Measurements from ENCODE around the gene PKM.
A peak's percentile ranks its signal among the peaks of the same experiment; 100 is the strongest.

The PKM gene

DNA sequence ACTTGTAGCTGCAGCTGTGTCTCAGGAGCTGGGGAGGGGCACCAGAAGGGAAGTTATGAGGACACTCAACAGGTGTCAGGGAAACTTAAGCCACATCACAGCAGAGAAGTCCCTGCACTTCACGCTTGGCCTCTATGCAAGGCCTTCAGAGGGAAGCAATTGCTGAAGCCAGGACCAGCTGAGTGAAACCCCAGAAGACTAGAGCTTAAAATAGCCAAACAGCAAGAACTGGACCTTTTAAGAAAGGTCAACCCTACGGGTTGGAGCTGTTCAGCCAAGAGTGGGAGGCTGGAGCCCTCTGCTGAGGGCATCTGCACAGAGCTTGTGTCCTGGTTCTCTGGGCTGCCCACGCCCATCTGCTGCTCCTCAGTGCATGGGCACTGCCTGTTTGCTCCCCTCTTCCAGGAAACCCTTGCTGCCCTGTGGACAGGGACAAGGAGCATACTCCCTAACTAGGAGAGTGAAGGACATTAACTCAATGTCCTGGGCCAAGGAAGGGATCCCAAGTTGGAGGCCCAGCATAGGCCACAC, 29.5 kb downstream of the PKM start:
- Histone ChIP-seq H3K9ac (ENCODE audit: low read depth, low read length) (no peak overlapping the region), H3K9me3 (ENCODE audit: control insufficient read depth, insufficient read depth, low read length) (no peaks in the 10 kb centered on the region), H3K36me3 (ENCODE audit: insufficient read depth, low read length) (peaks cover 38% of the 10 kb centered on the region), H3K4me1 (ENCODE audit: insufficient read depth, low read length) (no peaks in the 10 kb centered on the region)

DNA sequence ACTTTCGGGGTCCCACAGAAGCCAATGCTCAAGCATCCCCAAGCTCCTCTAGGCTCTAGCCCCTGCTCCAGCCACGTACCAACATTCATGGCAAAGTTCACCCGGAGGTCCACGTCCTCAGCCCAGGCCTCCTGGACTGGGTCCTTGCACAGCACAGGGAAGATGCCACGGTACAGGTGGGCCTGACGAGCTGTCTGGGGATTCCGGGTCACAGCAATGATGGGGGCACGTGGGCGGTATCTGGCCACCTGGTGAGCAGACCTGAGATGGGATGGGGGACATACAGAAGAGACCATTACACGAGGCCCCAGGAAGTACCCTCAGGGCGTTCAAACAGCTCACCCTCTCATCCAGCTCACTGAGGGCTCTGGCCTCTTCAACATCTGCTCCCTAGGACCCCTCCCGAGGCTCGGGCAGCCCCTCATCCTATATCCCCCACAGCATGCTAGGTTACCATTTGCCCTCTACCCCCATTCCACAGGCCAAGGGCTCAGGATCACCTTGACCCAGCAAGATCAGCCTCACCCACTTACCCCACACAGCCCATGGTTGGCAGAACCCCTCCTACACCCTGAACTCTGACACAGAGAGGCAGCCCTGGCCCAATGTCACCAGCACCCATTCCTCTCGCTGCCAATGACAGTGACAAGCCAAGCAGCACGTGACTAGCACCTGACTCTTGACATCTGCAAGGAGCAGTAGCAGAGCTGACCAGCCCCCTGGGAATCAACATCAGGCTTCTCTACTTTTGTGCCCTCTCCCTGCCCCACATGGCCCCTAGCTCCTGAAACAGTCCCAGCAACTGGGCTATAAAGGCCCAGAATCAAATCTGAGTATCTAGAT, 30.4 kb downstream of the PKM start:
- Histone ChIP-seq H3K9ac (ENCODE audit: low read depth, low read length) (no peak overlapping the region), H3K4me1 (ENCODE audit: insufficient read depth, low read length) (no peaks in the 10 kb centered on the region), H3K9me3 (ENCODE audit: control insufficient read depth, insufficient read depth, low read length) (no peaks in the 10 kb centered on the region), H3K36me3 (ENCODE audit: insufficient read depth, low read length) (peaks cover 33% of the 10 kb centered on the region)

DNA sequence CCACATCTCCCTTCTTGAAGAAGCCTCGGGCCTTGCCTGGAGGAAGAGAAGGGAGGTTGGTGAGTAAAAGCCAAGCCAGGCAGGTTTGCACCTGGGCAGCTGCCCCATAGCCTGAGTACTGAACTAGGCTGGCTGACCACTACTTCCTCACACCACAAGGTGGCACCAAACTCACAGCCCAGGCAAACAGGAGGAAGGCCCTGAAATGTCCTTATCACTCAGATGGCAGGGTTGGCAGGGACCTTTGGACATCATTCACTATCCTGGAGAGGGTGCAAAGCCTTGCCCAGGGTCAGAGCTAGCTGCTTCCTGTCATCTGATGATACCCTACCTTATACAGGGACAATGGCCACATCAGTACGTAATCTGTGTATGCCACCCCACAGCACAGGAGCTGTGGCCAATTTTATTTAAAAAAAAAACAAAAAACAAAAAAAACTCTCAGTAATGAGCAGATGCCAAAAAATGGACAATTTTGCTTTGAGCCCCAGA, 31.2 kb downstream of the PKM start:
- peaks cover 26% of the 10 kb centered on the region for H3K36me3 ChIP-seq (ENCODE audit: insufficient read depth, low read length)
- no peak overlapping the region for H3K9ac ChIP-seq (ENCODE audit: low read depth, low read length)
- H3K4me1 ChIP-seq (ENCODE audit: insufficient read depth, low read length), result no peaks in the 10 kb centered on the region
- no peaks in the 10 kb centered on the region for H3K9me3 ChIP-seq (ENCODE audit: control insufficient read depth, insufficient read depth, low read length)

DNA sequence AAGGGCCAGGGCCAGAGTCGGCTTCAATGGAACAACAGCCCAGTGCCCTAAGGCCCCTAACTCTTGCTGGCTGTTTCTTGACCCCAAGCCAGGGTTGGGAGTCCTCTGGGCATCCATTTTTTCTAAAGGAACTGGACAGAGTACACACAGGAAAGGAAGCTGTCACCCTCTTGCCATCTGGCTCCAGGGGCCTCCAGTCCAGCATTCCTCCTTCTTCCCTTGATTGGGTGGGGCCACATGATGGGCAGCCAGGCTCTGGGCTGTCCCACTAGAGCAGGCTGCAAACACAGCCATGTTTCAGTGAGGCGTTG, 31.8 kb downstream of the PKM start:
- H3K9me3 ChIP-seq (ENCODE audit: control insufficient read depth, insufficient read depth, low read length), result no peaks in the 10 kb centered on the region
- peaks cover under 1% of the 10 kb centered on the region; the same call in 1 of the 2 replicates for H3K4me1 ChIP-seq (ENCODE audit: insufficient read depth, low read length)
- H3K36me3 ChIP-seq (ENCODE audit: insufficient read depth, low read length), result peaks cover 20% of the 10 kb centered on the region
- no peak overlapping the region for H3K9ac ChIP-seq (ENCODE audit: low read depth, low read length)

DNA sequence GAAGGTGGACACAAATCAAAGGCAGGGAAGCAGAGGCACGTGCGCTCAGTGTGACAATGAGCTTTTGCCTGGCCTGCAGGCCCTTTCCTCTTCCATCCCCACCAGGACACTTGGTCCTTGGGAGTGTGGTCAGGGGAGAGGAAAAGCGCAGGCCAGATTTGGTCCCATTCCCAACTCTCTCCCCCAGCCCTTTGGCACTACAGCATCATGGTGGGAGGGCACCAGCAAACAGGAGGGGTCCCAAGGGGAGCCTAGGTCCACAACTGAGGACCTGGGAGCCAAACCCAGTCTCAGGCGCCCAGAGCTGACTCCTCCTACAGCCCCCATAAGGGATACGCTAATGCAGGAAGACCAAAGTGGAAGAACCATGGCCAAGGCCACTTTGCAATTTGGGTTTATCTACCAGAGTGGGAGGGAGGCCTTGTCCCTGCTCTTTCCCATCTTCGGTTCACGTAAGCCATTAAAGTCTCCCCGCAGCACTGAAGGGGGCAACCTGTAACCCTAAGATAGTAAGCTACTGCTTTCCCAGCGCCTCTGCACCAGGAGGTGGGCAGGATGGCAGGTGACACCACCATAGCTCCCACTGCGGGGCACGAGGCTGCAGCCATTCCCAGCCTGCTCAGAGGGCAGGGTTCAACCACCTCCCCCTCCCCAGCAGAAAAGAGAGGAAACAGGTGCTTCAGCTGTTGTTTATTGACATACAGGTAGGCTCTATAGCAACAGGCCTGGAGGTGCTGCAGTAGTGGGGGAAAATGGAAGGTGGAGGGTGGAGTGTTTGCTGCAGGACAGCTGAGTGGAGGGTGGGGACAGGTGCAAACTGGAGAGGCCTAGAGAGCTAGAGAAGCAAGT, 32.4 kb downstream of the PKM start:
- Histone ChIP-seq H3K9ac (ENCODE audit: low read depth, low read length) (peak overlapping the region; percentile 44; the same call in 1 of the 2 replicates), H3K9me3 (ENCODE audit: control insufficient read depth, insufficient read depth, low read length) (no peaks in the 10 kb centered on the region), H3K36me3 (ENCODE audit: insufficient read depth, low read length) (peaks cover 14% of the 10 kb centered on the region), H3K4me1 (ENCODE audit: insufficient read depth, low read length) (peaks cover 3% of the 10 kb centered on the region; the same call in 1 of the 2 replicates)

DNA sequence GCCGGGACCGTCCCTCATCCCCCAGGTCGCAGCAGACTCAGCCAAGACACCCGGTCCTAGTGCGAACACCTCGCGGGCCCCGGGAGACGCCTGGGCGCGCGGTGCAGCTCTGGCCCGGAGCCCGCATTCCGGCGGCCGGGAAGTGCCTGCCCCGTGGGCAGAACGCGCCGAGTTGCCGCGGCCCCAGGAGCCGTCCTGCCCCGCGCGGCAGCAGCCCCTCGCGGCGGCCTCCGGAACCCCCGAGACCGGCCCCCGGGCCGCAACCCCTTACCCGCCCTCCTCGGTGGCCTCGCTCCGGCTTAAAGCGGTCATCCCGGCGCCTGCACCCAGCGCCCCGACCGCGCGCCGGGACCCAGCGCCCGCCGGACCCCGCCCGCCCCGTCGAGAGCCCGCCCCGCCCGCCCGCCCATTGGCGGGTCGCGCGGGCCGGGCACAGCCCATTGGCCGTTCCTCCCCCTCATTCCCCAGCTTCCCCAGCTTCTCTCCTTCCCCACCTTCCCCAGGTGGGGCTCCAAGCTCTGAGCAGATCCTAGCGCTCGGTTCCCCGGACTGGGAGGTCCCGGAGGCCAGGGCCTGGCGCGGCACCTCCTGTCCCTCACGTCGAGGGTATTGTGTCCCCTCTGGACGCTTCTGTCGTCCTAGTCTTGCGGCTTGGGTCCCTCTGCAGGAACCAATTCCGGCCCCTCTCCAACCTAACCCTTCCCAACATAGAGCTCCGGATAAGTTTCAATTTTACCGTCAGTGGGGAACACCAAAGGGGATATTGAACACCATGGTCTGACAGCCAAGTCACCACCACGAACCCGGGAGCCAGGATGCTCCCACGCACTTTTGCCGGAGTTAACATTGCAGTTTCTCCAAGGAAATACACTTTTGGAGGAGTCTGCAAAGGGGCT, 33.3 kb downstream of the PKM start, which contains the start of gene GRAMD2A:
GRAMD2A (minus strand) TSS at position 328 of the 896 bp plus-strand sequence.
- Histone ChIP-seq H3K36me3 (ENCODE audit: insufficient read depth, low read length) (peaks cover 7% of the 10 kb centered on the region), H3K9ac (ENCODE audit: low read depth, low read length) (peak within 1 kb of the TSS; percentile 71), H3K4me1 (ENCODE audit: insufficient read depth, low read length) (peaks cover 3% of the 10 kb centered on the region; the same call in 1 of the 2 replicates), H3K9me3 (ENCODE audit: control insufficient read depth, insufficient read depth, low read length) (no peaks in the 10 kb centered on the region)

DNA sequence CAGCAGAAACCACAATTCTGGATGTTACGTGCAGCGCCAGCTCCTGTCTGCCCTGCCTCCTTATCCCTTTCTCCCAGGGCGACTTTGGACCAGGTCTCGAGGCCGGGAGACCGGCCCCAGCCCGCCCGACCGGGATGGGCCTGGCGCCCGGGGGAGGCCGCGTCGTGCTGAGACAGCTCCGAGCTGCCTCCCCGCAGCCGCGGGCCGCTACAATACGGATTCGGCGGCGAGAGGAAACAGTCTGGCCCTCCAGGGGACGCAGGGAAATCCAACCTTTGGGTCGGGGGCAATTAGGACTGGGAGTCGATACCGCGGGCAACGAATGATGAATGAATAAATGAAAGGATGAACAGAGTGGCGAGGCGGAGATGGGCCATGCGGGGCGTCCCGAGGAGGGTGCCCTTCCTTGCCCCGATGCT, 33.9 kb downstream of the PKM start:
- peak overlapping the region; percentile 71 for H3K9ac ChIP-seq (ENCODE audit: low read depth, low read length)
- no peaks in the 10 kb centered on the region for H3K9me3 ChIP-seq (ENCODE audit: control insufficient read depth, insufficient read depth, low read length)
- peaks cover 4% of the 10 kb centered on the region; the same call in 1 of the 2 replicates for H3K36me3 ChIP-seq (ENCODE audit: insufficient read depth, low read length)
- peaks cover 3% of the 10 kb centered on the region; the same call in 1 of the 2 replicates for H3K4me1 ChIP-seq (ENCODE audit: insufficient read depth, low read length)

DNA sequence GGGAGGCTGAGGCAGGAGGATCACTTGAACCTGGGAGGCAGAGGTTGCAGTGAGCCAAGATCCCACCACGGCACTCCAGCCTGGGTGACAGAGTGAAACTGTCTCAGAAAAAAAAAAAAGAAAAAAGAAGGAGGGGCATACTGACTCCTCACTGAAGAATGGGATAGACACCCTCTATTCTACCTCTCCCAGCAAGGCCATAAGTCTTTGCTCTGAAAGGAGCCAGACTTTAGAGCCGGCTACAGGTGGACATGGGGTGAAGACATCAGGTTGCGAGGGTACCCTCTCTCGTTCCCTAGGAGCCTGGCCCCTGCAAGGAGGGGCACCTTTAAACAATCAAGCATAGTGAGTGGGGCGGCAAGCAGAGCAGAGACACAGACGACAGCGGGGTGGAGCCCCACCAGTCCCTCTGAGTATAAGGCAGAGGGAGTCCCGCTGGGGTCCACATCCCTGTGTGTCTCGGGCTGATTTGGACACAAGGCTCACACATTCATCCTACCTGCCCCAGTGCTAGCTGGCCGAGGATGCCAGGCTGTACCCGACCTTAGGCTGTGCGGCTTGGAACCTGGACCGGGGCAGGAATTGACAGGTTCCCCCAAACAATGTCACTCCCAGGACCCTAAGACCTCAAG, 34.5 kb downstream of the PKM start:
- H3K9ac ChIP-seq (ENCODE audit: low read depth, low read length), result peak overlapping the region; percentile 71; the same call in 1 of the 2 replicates
- H3K4me1 ChIP-seq (ENCODE audit: insufficient read depth, low read length), result peaks cover 3% of the 10 kb centered on the region; the same call in 1 of the 2 replicates
- peaks cover 4% of the 10 kb centered on the region; the same call in 1 of the 2 replicates for H3K36me3 ChIP-seq (ENCODE audit: insufficient read depth, low read length)
- H3K9me3 ChIP-seq (ENCODE audit: control insufficient read depth, insufficient read depth, low read length), result no peaks in the 10 kb centered on the region

DNA sequence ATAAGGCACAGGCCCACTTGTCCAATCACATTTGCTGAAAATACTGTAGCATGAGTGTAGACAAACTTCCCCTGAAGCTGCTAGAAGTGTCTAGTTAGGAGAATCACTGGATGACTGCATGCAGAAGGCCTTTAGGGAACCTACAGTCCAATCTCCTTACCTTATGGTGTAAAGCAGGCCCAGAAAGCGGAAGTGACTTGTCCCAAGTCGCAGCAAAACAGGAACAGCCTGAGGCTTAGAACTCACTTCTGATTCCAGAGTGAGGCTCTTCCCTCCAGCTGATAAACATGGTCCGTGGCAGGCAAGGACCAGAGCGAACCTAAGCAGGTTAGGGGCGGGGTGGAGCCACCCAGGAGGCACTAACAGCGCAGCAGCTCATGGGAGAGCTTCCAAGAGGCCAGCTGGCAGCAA, 35.9 kb downstream of the PKM start:
- H3K9ac ChIP-seq (ENCODE audit: low read depth, low read length), result no peak overlapping the region
- H3K4me1 ChIP-seq (ENCODE audit: insufficient read depth, low read length), result peaks cover 3% of the 10 kb centered on the region; the same call in 1 of the 2 replicates
- no peaks in the 10 kb centered on the region for H3K9me3 ChIP-seq (ENCODE audit: control insufficient read depth, insufficient read depth, low read length)
- peaks cover 2% of the 10 kb centered on the region; the same call in 1 of the 2 replicates for H3K36me3 ChIP-seq (ENCODE audit: insufficient read depth, low read length)

DNA sequence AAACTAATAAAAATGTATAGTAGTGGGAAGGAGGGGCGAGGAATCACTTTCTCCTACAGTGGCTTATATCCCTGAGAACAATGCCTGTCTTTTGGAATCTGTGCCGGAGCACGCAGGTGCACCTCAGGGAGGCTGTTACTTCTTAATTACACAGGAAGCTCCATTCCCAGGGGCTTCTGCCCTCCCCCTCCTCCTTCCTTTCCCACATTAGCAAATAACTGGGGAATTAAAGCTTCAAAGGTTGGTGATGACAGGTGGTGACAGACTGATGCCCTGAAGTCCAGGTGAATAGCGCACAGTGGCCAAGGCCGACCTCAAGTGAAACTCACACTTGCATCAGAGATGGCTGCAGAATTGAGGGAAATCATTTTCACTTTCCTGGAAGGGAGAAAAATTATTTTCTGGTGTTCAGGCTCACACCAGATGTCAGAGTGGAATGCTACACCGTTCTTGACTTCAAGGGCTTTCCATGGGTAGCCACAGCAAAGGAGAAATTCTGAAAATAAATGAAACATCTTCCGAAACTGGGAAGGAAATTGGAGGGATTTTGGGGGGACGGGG, 37.1 kb downstream of the PKM start:
- Histone ChIP-seq H3K9me3 (ENCODE audit: control insufficient read depth, insufficient read depth, low read length) (no peaks in the 10 kb centered on the region), H3K9ac (ENCODE audit: low read depth, low read length) (no peak overlapping the region), H3K36me3 (ENCODE audit: insufficient read depth, low read length) (no peaks in the 10 kb centered on the region), H3K4me1 (ENCODE audit: insufficient read depth, low read length) (peaks cover 3% of the 10 kb centered on the region; the same call in 1 of the 2 replicates)

DNA sequence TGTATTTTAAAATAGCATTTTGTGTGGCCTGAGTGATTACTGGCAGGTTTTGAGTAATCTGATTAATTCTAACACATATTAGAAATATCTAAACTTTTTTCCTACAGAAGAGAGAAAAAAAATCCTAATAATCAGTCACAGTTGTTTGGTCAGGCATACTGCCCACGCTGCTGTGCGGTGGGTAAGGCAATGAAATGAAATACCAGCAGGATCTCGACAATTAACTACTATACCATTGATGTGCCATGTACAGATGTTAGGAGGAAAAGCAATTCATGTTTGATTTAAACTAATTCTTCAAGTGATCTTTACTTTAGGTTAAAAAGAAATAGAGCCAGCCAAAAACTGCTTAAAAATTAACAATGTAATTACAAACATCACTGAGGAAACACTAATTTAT, 38.6 kb downstream of the PKM start:
- Histone ChIP-seq H3K9me3 (ENCODE audit: control insufficient read depth, insufficient read depth, low read length) (no peaks in the 10 kb centered on the region), H3K36me3 (ENCODE audit: insufficient read depth, low read length) (no peaks in the 10 kb centered on the region), H3K4me1 (ENCODE audit: insufficient read depth, low read length) (peaks cover 3% of the 10 kb centered on the region; the same call in 1 of the 2 replicates), H3K9ac (ENCODE audit: low read depth, low read length) (no peak overlapping the region)

DNA sequence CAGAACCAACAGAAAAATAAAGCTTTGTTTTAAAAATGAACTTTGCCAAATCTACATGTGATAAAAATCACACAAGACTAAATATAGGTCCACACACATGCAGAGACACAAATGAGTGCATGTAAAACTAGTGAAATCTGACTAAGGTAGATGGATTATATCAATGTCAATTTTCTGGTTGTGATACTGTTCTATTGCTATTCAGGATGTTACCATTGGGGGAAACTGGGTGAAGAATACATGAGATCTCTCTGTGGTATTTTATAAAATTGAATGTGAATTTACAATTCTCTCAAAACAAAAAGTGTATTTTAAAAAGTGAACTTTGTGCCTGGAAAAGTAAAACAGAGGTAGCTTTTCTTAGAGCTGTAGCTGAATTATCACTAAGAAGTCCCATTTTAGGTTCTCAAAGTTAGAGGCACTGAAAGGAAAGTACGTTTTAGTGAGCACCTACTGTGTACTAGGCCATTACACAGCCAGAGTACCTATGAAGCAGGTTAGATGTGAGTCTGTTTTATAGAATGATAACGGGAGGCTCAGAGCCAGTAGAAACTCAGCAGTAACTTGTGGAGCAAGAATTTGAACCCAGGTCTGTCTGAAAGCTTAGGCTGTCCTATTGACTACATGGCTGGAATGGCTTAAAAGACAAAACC, 41.6 kb downstream of the PKM start:
- H3K36me3 ChIP-seq (ENCODE audit: insufficient read depth, low read length), result no peaks in the 10 kb centered on the region
- H3K9ac ChIP-seq (ENCODE audit: low read depth, low read length), result no peak overlapping the region
- peaks cover 3% of the 10 kb centered on the region; the same call in 1 of the 2 replicates for H3K4me1 ChIP-seq (ENCODE audit: insufficient read depth, low read length)
- H3K9me3 ChIP-seq (ENCODE audit: control insufficient read depth, insufficient read depth, low read length), result no peaks in the 10 kb centered on the region

Measured in ES-I3 (cell line).